Measurements from ENCODE around the gene TBC1D13.

DNA sequence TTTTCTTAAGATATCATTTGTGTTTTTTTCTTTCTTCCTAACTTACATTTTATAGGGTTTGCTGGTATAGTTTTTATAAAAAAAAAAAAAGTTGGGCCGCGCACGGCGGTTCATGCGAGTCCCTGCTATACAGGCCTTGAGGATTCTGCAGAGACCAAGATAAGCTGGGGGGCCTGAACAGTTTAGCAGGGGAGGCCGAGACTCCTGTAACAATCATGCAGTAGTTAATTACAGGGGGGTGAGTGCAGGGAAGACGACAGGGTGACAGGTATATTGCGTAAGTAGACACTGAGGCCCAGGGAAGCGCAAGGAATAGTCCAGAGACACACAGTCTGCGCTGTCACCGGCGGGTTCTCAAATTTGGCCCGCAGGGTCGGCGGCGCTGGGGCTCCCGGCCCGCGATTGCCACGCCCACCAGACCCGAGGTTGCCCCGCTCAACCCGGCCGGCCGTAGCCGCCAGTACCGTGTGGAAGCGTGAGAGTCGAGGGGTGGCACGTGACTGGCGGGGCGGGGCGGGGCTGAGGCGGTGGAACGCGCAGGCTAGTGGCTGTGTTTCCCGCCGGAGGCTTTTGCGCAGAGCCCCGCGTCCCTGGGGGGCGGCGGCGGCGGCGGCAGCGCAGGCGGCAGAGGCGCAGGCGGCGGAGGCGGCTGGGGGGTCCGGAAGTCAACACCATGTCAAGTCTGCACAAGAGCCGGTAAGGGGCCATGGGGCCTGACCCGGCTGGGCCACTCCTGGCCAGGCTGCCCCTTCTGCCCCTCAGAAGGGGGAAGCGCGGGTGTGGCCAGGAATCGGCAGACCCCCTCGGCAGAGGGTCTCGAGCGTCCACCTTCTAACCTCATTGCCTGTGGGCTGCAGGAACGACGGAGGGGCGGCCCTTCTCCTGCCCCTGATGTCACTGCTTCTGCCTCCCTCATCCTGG, at the start of gene TBC1D13:
- TF ChIP-seq, protein P1, sequence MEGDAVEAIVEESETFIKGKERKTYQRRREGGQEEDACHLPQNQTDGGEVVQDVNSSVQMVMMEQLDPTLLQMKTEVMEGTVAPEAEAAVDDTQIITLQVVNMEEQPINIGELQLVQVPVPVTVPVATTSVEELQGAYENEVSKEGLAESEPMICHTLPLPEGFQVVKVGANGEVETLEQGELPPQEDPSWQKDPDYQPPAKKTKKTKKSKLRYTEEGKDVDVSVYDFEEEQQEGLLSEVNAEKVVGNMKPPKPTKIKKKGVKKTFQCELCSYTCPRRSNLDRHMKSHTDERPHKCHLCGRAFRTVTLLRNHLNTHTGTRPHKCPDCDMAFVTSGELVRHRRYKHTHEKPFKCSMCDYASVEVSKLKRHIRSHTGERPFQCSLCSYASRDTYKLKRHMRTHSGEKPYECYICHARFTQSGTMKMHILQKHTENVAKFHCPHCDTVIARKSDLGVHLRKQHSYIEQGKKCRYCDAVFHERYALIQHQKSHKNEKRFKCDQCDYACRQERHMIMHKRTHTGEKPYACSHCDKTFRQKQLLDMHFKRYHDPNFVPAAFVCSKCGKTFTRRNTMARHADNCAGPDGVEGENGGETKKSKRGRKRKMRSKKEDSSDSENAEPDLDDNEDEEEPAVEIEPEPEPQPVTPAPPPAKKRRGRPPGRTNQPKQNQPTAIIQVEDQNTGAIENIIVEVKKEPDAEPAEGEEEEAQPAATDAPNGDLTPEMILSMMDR (conservative IDR thresholded peaks at IDR 0.05; ENCODE audit: low read depth, low read length) = no peak
- TF ChIP-seq MXI1 (IDR thresholded peaks at IDR 0.05; ENCODE audit: borderline replicate concordance, low read depth, low read length) = peak; percentile 40; the same call in 1 of the 2 replicates
- no peak for TF ChIP-seq POLR2A (IDR thresholded peaks at IDR 0.05; ENCODE audit: low read depth, low read length)
- TF ChIP-seq, protein P2, sequence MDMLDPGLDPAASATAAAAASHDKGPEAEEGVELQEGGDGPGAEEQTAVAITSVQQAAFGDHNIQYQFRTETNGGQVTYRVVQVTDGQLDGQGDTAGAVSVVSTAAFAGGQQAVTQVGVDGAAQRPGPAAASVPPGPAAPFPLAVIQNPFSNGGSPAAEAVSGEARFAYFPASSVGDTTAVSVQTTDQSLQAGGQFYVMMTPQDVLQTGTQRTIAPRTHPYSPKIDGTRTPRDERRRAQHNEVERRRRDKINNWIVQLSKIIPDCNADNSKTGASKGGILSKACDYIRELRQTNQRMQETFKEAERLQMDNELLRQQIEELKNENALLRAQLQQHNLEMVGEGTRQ (IDR thresholded peaks at IDR 0.05; ENCODE audit: low read depth, low read length) = peak; percentile 94
- no peak for TF ChIP-seq RCOR1 (IDR thresholded peaks at IDR 0.05; ENCODE audit: insufficient replicate concordance, low read length)
- no peak for TF ChIP-seq MAFK (IDR thresholded peaks at IDR 0.05; ENCODE audit: low read depth, low read length)
- peak; percentile 22; the same call in 1 of the 2 replicates for TF ChIP-seq RAD21 (IDR thresholded peaks at IDR 0.05; ENCODE audit: low read length)
- peak; percentile 92 for TF ChIP-seq CEBPB (IDR thresholded peaks at IDR 0.05; ENCODE audit: low read depth, low read length)
- TF ChIP-seq BHLHE40 (IDR thresholded peaks at IDR 0.05; ENCODE audit: low read depth, low read length) = peak; percentile 94
- TF ChIP-seq, protein P3, sequence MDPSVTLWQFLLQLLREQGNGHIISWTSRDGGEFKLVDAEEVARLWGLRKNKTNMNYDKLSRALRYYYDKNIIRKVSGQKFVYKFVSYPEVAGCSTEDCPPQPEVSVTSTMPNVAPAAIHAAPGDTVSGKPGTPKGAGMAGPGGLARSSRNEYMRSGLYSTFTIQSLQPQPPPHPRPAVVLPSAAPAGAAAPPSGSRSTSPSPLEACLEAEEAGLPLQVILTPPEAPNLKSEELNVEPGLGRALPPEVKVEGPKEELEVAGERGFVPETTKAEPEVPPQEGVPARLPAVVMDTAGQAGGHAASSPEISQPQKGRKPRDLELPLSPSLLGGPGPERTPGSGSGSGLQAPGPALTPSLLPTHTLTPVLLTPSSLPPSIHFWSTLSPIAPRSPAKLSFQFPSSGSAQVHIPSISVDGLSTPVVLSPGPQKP (IDR thresholded peaks at IDR 0.05; ENCODE audit: borderline replicate concordance, low read depth, low read length) = no peak
- no peak for TF ChIP-seq FOS (IDR thresholded peaks at IDR 0.05; ENCODE audit: low read depth, low read length)
- no peak for TF ChIP-seq RFX5 (IDR thresholded peaks at IDR 0.05; ENCODE audit: low read depth, low read length)
- peak; percentile 15; the same call in 1 of the 2 replicates for TF ChIP-seq SMC3 (IDR thresholded peaks at IDR 0.05; ENCODE audit: low read depth, low read length)
- TF ChIP-seq NFE2L2 (IDR thresholded peaks at IDR 0.05; ENCODE audit: low read depth, low read length) = no peak

Data from IMR-90 (cell line).